ENCODE measurements around the gene DSC1.

- TF ChIP-seq POLR2AphosphoS5 (IDR thresholded peaks at IDR 0.05; ENCODE audit: low read depth, low read length) (no peak), POLR2A (IDR thresholded peaks at IDR 0.05; ENCODE audit: low read depth, low read length) (no peak)
These were observed 35.0 kb upstream of the DSC1 start for GRCh38 chr18:31197676-31198075.

Data from GM12892 (cell line).